DMS53 (cell line): ENCODE results near the gene KCNK4.

Experiments
- DNase-seq: peaks from one replicate; lab custom pipeline; 2025; lab: John Stamatoyannopoulos, UW

The KCNK4 gene

GRCh38 chr11:64324692-64325469 is 33.8 kb downstream of the KCNK4 start:
- DNase-seq, result no peak

DNA sequence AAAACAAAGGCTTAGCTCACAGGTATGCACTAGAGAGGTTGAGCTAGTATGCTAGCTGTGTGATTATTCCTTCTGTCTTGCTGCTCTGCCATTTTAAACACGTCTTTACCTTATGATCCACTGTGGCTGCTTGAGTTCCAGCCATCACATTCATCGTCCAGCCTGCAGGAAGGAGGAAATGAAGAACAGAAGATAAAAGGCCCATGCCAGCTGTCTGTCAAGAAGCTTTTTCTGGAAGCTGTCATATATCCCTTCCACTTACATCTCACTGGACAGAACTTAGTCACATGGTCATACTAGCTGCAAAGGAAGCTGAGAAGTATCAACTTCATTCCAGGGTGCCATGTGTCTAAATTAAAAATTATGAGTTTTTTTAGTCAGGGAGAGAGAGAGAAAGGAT is 36.3 kb downstream of the KCNK4 start:
- no peak for DNase-seq

DNA sequence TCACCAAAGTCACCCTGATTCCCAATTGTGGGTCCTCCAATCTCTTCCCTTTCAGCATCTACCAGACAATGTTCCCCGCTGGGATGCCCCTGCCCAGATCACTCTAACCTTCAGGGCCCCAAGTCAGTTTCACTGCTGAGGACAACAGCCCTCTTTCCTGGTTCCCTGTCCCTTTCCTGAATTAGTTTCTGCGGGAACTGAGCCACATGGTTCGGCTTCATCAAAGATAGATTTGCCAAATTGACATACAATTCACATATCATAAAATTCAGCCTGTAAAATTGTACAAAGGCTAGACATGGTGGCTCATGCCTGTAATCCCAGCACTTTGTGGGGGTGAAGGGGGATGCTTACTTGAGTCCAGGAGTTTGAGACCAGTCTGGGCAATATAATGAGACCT is 36.9 kb downstream of the KCNK4 start:
- DNase-seq, result no peak

DNA sequence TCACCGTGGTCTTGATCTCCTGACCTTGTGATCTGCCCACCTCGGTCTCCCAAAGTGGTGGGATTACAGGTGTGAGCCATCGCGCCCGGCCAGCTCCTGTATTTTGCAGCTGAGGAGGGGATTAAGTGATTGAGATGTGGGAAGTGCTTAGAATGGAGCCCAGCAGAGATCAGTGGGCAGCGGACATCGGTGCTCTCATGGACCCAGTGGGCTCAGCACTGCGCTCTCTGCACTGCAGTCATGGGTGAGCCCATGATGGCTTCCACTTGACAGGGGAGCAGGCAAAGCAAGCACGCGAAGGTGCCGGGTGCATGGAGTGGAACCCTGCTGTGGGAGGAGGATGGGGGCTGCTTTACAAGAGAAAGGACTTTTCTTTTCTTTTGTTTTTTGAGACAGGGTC is 39.8 kb downstream of the KCNK4 start:
- DNase-seq, result no peak

DNA sequence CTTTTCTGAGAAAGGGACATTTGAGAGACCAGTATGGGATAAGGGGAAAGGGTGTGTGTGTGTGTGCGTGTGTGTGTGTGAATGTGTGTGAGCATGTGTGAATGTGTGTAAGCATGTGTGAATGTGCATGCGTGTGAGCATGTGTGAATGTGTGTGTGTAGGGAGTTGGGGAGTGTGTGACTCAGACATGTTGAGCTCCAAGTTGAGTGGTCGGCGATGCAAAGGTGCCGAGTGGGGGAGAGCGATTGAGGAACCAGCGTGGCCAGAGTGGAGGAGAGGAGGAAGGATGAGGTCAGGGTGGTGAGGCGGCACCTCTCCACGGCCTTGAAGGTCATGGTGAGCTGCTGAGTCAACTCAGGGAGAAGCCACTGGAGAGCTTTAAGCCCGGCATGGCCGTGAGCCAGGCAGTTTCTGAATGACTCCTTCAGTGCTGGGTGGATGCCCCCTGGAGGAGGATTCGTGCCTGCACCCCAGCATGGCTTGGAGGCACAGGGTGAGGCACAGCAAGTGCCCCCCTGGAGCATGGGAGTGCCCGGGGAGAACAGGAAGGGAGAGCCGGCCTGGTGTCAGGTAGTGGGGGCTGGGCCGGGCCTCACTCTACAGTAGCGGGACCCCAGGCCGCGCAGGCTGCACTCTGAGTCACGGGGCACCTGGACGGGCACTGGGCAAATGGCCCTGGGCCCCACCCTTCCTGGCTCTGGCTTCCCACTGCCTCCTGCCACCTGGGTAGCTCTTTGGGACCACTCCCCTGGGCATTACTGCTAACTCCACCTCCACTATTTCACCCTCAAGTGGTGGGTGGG is 40.7 kb downstream of the KCNK4 start:
- DNase-seq, result peak; percentile 94

- DNase-seq, result no peak
These were observed 42.5 kb downstream of the KCNK4 start for GRCh38 chr11:64333556-64333955.

GRCh38 chr11:64334764-64335735 is 43.9 kb downstream of the KCNK4 start:
- DNase-seq, result peak; percentile 97

DNA sequence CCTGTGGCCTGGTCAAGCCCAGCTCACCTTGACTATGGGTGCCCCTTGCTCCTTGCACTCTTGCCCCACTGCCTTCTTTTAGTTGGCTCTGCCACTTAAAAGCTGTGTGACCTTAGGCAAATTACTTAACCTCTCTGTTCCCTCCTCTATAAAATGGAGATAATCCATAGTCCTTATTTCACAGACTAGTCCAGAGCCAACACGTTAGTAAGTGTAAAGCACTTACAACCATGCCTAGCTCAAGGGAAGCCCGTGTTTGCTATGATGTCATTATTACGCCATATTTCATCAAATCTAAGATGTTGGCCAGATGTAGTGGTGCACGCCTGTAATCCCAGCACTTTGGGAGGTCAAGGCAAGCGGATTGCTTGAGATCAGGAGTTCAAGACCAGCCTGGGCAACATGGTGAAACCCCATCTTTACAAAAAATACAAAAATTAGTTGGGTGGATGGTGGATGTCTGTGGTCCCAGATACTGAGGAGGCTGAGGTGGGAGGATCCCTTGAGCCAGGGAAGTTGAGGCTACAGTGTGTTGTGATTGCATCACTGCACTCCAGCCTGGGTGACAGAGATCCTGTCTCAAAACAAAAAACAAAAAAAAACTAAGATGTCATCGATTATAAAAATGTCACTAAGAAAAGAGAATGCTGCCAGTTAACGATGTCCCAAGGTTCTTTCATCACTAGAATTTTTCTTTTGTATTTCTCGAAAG is 46.6 kb downstream of the KCNK4 start:
- no peak for DNase-seq

- no peak for DNase-seq
These were observed 47.6 kb downstream of the KCNK4 start for GRCh38 chr11:64338716-64339115.

- no peak for DNase-seq
These were observed 48.2 kb downstream of the KCNK4 start for GRCh38 chr11:64339286-64339685.

DNA sequence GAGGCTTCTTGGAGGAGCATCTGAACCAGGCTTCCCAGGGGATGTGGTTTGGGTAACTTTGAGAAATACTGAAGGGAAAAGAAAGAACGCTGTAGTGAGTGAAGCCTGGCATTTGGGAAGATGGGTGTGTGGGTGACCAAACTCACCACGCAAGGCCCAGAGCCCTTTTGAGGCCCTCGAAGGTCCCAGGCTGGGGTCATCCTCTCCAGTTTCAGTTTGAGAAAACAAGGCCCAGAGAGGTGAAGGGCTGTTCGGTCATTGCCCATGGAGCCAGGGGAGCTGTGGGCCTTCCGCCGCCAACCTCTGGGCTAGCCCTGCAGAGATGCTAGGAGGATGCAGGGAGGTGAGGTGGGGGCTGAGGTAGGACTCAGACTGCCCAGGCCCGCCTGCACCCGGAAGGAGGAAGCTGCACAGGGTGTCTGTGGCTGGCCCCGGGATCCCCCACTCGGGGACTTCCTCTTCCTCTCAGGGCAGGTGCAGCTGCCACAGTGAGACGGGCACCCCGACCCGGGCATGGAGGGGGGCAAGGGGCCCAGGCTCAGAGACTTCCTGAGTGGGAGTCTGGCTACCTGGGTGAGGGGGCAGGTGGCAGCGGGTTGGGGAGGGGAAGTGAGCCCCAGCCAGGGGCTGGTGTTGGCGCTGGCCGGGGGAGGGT is 48.8 kb downstream of the KCNK4 start, which contains the start of gene CCDC88B:
CCDC88B (plus strand) TSS at position 451 of the 655 bp plus-strand sequence; CDS start at position 514, 63 bp downstream.
- no peak for DNase-seq

GRCh38 chr11:64340671-64341335 is 49.7 kb downstream of the KCNK4 start:
- DNase-seq, result no peak

DNA sequence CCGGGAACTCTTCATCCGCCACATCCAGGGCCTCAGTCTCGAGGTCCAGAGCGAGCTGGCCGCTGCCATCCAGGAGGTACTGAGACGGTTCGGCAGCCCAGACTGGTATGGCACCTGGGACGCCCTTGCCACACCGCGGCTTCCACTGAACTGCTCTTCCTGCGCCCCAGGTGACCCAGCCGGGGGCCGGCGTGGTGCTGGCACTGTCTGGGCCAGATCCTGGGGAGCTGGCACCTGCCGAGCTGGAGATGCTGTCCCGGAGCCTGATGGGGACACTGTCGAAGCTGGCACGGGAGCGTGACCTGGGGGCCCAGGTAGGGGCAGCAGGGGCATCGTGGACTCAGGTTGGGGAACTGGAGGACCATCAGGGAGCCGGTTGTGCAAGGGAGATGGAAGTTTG is 50.3 kb downstream of the KCNK4 start:
- no peak for DNase-seq

GRCh38 chr11:64341851-64342791 is 51.0 kb downstream of the KCNK4 start:
- DNase-seq, result peak; percentile 96

DNA sequence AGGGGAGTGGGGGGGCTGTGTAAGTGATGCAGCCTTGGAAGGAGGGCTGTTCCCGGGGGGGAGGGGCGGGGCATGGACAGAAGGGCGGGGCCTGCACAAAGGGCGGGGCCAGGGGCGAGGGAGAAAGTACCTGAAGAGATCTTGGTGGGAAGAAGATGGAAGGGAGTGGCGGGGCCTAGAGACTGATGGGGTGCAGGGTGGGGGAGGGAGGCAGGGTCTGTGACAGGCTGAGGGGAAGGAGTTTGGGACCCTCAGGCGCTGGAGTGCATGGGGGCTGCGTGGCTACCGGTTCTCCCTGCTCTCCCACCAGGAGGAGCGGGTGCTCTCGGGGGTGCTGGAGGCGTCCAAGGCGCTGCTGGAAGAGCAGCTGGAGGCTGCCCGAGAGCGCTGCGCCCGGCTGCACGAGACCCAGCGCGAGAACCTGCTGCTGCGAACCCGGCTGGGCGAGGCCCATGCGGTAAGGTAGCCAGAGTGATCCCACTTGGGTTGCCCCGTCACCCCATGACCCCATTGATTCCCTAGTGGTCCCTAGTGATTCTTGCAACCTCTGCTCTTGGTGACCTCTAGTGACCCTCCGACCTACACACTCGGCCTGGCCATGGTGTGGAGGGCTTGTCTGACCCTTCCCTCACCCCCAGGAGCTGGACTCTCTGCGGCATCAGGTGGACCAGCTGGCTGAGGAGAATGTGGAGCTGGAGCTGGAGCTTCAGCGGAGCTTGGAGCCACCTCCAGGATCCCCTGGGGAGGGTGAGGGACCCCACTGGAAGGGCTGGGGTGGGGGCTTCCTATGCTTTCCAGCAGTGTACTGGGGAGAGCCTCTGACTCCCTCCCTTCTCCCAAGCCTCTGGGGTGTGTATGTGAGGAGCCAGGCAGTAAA is 52.0 kb downstream of the KCNK4 start:
- DNase-seq, result peak; percentile 68

DNA sequence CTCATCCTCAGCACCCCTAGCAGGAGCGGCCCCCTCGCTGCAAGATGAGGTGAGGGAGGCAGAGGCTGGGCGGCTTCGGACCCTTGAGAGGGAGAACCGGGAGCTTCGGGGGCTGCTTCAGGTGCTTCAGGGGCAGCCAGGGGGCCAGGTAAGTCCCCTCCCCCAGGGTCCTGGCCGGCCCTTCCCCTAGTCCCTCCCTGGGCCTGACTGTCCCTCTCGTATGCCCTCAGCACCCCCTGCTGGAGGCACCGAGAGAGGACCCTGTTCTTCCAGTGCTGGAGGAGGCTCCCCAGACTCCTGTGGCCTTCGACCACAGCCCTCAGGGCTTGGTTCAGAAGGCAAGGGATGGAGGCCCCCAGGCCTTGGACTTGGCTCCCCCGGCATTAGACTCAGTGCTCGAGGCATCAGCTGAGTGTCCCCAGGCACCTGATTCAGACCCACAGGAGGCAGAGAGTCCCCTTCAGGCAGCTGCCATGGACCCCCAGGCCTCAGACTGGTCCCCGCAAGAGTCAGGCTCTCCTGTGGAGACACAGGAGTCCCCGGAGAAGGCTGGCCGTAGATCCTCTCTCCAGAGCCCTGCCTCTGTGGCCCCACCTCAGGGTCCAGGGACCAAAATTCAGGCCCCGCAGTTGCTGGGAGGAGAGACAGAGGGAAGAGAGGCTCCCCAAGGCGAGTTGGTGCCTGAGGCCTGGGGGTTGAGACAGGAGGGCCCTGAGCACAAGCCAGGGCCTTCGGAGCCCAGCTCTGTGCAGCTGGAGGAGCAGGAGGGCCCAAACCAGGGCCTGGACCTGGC is 52.9 kb downstream of the KCNK4 start:
- peak; percentile 55 for DNase-seq

- no peak for DNase-seq
These were observed 53.7 kb downstream of the KCNK4 start for GRCh38 chr11:64344787-64345186.
